RPMI8226 (cell line): ENCODE data around the gene NRG3.
A peak's percentile ranks its signal among the peaks of the same experiment; 100 is the strongest.
"Not testable (repeated sequence)": the region's sequence is repeated elsewhere in the genome, so short reads cannot be mapped to it uniquely, and the experiment has no call there.

Experiments
- DNase-seq: peaks from one replicate; pipeline ENCODE4 v3.0.0-alpha.2; 2015

NRG3 gene

GRCh38 chr10:81963606-81964005 lies 88.6 kb downstream of the NRG3 start:
- DNase-seq, result no peak

DNA sequence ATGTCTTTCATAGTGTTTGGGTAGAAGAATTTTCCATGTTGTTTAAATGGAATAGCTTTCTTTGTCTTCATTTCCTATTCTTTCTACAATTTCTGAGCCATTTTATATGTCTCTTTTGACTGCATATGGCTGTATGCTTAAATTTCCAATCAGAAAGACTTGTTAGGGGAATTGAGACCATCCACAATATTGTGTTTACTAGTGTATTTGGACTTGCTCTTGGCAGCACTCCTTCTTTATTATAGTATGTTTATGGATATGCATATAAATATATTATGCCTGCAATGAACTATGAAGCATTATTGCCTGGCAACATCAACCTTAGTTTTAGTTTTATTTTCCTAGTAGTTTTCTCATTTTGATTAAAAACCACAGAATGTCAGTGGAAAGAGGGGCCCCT lies 92.7 kb downstream of the NRG3 start:
- DNase-seq, result no peak

DNA sequence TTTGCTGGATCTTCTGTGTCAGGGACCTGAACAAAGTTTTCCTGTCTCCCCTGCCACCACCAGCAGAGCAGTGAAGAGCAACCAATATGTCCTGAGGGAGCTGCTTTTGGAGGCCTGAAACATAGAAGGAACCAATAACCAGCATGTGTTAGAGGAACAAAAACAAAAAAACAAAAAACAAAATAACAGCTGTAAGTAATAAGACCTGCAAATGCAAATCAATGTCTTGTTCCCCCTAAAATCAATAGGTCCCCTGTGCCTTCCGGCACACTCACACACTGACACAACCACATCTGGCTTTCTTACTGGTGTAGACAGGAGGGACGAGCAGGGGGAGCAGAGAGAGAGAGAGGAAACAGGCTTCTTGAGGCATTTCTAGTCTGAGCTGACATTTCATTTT lies 94.1 kb downstream of the NRG3 start:
- DNase-seq, result no peak

DNA sequence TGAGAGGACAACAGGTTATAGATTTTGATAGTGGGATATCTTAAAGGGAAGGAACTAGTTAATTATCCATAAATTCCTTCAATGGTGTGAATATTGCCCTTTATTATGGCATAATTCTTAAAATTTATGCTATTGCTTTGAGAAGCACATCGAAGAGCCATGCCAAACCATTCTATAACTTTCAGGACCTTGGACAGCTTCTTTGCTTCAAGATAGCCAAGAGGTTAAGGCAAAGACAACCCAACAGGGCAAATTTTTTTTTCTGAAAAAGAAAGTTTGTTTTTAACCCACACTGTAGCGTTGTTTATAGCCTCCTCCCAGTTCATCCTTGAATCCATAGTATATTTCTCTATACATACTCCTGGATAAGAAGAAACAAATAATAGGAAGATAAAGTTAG lies 103.2 kb downstream of the NRG3 start:
- DNase-seq, result peak; percentile 38

- DNase-seq, result no peak
Observed at GRCh38 chr10:81981724-81982123, 106.7 kb downstream of the NRG3 start.

DNA sequence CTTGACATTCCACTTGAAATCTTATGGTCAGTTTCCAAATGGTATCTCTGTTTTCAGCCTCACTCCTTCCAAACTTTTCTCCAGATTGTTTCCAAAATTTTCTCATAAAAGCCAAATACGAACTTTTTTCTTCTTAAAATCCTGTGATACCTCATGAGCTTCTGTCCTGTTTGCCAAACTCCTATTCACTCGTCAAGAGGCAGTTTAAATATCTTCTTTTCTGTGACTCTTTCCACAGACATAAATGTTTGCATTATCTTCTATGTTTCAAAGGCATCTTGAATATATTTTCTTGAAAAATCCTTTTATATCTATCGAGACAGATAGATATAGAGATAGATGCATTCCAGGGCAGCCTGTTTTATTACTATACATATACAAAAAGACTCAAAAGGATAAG lies 109.4 kb downstream of the NRG3 start:
- no peak for DNase-seq

DNA sequence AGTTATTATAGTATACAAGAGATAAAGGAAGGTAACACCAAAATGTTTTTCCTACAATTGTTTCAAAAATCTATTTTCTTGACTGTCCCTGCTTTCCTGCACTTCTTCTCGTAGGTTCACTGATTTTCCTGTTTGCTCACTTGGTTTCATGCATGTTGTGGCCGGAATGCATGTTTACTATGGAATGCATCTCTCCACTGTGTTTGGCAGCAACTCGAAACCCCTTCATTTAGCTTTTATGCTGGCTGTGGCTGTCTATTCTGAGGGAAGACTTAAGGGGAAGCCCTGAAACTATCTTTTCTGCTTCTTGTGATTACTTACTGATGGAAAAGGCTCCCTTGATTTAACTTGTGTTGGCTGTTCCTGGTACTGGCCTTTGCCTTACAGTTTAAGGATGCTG lies 120.3 kb downstream of the NRG3 start:
- DNase-seq, result no peak

GRCh38 chr10:81996927-81997326 lies 121.9 kb downstream of the NRG3 start:
- no peak for DNase-seq

- no peak for DNase-seq
Observed at GRCh38 chr10:82020999-82021398, 146.0 kb downstream of the NRG3 start.

GRCh38 chr10:82027711-82028110 lies 152.7 kb downstream of the NRG3 start:
- DNase-seq, result no peak

DNA sequence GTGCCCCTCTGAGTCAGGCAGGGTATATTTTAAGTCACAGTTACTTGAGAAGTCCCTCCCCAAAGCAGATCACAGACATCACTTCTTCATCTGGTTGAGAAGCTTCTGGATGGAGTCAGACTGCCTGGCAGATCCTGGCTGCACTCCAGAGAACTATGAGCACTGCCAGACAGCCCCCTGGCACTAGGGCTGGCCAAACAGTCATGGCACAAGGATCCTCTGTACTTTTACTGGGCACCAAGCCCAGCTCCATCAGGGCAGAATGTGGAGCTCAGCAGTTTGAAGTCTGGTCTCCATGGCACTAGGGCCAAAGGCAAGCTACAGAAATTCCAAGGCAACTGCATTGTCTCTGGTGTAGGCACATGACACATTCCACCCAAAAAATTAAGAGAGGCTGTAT lies 162.1 kb downstream of the NRG3 start:
- DNase-seq, result no peak

GRCh38 chr10:82038587-82038986 lies 163.6 kb downstream of the NRG3 start:
- no peak for DNase-seq

DNA sequence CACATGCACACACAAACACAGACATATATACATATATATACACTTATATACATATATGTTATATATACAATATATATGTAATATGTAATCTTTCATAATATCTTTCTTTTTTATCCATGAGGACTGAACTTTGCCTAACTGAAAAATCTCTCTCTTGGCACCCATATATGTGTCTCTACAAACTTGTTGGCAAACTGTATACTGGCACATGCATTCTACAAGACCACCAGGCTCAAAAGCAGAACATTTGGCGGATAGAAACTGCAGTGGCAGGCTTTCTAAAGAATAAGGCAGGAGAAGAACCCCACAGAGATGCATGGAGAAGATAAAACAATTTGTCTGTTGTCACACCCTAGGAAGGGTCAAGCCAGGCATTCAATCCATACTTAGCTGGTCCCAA lies 165.3 kb downstream of the NRG3 start:
- DNase-seq, result no peak

- no peak for DNase-seq
Observed at GRCh38 chr10:82041018-82041417, 166.0 kb downstream of the NRG3 start.

GRCh38 chr10:82056391-82056790 lies 181.4 kb downstream of the NRG3 start:
- DNase-seq, result no peak

GRCh38 chr10:82067192-82067591 lies 192.2 kb downstream of the NRG3 start:
- DNase-seq, result not testable (repeated sequence)

DNA sequence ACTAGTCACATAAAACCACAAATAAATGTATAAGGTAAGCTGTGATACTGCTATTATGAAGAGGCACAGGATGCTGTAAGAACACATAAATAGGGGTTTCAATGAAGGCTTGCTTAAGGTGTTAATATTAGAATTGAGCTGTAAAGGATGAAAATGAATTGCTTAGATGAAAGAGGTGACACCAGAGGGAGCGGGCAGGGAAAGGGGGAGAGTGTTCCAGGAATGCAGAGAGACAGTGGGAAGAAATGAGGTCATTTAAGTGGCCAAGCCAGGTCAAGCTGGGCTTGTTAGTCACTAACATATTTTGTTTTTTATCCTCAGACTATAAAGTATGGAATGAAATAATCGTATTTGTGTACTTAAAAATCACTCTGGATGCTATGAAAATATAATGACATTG lies 193.5 kb downstream of the NRG3 start:
- no peak for DNase-seq

DNA sequence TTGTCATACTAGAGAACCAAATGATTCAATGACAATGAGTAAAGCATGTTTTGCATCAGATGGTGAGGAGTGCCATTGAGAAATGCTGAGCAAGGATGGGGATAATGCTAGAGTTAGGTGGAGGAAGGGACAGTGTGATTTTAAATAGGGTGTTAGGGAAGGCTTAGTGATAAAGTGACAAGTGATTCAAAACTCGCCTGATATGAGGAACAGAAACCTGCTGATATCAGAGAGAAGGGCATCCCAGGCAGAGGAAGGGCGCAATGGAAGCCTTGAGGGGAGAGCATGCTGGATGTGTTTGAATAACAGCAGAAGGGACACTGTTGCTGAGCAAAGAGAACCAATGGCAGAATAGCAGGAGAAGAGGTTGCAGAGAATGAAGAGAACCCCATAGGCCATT lies 196.2 kb downstream of the NRG3 start:
- DNase-seq, result no peak

DNA sequence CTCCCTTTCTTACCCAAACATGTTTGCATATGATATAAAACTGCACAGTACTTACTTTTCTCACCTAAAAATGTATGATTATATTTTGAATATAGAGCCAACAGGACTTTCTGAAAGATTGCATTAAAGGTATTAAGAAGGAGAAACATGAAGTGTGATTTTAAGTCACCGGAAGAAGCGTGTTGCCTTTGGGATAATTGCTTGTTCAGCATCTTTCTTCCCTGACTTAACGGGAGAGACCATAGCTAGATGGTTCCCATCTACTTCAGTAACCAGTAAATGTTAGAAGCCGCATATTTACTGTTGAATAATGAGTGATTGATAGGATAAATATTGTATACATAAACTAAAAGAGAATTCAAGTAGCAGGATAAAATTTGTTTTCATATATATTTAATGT lies 197.1 kb downstream of the NRG3 start:
- DNase-seq, result no peak

GRCh38 chr10:82075605-82076004 lies 200.6 kb downstream of the NRG3 start:
- DNase-seq, result no peak

GRCh38 chr10:82084496-82084895 lies 209.5 kb downstream of the NRG3 start:
- DNase-seq, result no peak

DNA sequence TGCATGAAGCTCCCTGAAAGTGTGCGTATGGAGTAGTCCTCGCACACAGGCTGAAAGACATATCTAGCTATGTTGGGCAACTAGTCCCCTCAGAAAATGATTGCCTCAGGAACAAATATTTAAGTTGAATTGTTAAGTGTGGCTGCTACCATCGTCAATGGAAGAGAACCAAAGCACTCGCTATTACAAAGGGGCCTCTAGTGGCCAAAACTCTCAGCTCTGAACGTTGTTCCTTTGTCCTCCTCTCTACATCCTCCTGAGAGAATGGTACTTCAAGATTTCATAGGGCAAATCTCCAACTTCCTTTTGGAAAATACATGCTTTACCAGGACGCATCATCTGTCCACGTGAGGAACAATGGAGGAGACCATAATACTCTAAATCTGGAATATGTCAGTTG lies 209.9 kb downstream of the NRG3 start:
- DNase-seq, result no peak

DNA sequence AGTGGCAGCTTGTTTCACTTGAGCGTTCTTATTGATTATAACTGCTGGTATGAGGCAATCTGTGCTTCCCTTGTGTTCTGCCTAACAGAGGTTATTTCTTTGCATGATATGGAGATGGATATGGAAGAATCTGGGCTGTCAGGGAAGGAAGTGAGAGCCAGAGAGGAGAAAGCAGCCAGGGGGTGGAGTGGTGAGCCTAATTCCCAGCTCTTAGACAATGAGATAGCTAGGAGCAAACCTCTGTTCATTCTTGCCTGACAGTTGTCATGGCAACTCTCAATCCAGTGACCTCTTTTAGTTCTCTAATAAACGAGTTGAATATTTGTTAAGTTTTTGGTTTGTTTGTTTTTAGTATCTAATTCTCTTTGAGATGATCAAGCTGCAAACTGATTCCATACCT lies 214.3 kb downstream of the NRG3 start:
- DNase-seq, result no peak

- DNase-seq, result no peak
Observed at GRCh38 chr10:82091413-82091812, 216.4 kb downstream of the NRG3 start.

GRCh38 chr10:82092111-82092510 lies 217.1 kb downstream of the NRG3 start:
- no peak for DNase-seq

DNA sequence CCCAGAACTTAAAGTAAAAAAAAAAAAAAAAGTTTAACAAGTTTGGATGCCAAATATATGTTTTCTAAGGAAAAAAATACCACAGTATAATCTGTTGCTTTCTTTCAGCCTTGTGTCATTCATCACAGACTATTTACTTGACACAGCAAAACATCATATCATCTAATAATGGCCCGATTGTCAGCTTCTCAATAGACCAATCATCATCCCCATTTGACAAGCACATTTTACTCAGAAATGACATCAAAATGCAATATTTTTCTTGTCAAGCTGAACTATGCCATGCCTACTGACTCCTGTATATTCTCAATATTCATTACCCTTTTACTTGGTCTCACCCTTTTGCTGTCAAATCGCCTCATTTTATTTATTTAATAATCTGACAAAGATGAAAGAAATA lies 249.7 kb downstream of the NRG3 start:
- no peak for DNase-seq
